K562 (cell line): ENCODE results near the gene WDR90. TPM values are rescaled to one million over a fixed set of nuclear protein-coding genes. Genes with fewer than 3 reads are reported as not detected.

Experiments used
- ATAC-seq: fragments of 200-7000 bp; cut with Tn5 transposase; 3 replicates; pipeline ENCODE4 v1.9.1; 2020; ENCODE audit warnings: moderate library complexity
- BruUV-seq: library from RNA; stranded (reverse); fragments of 400-500 nt; replicated peaks from 2 replicates; lab custom pipeline; 2021; lab: Mats Ljungman, UMichigan
- CTCF ChIA-PET: fragments of 300-600 bp; formaldehyde crosslinking; extraction: SDS; loops from one replicate; lab custom pipeline; 2021; ENCODE audit warnings: low intra/inter-chr PET ratio; lab: Yijun Ruan, JAX
- POLR2A ChIA-PET: fragments of 300-600, 350-650 bp; sonication (Branson Sonifier 250); formaldehyde crosslinking; extraction: SDS; loops from one replicate; lab custom pipeline; 2021; ENCODE audit warnings: antibody characterized with exemption, inconsistent platforms; lab: Yijun Ruan, JAX
- DNase-seq, 4 experiments: peaks; one replicate each; pipeline versions ENCODE4 v3.0.0 to v3.0.0-alpha.2; 2011 to 2018; ENCODE audit warnings: low spot score in 3 of 4, mixed read lengths in 3 of 4; ENCODE audit errors: extremely low read depth in 1 of 4
- FAIRE-seq: peaks from 2 replicates; lab custom pipeline; 2011; peaks lifted over from hg19 to GRCh38; lab: Jason Lieb, UNC
- H2AFZ ChIP-seq: 2 replicates; pipeline ENCODE4 v1.6.0; 2011; ENCODE audit warnings: low read depth, low read length, control low read depth, inconsistent platforms
- H3K27ac ChIP-seq: fragments of 200-600 bp; 3 replicates; pipeline ENCODE4 v1.8.0; 2011; ENCODE audit warnings: low read depth, mild to moderate bottlenecking, control low read depth, inconsistent platforms, low read length, moderate library complexity, mixed read lengths; ENCODE audit errors: extremely low read depth
- H3K27me3 ChIP-seq, 2 experiments: fragments of 300-600 bp in 1 of 2; 2 replicates in 1 of 2; 3 replicates in 1 of 2; pipeline versions ENCODE4 v1.6.0 to v1.8.0; 2011; ENCODE audit warnings: inconsistent platforms in 2 of 2, low read length in 2 of 2, mild to moderate bottlenecking in 1 of 2, mixed read lengths in 1 of 2, moderate library complexity in 1 of 2; ENCODE audit not compliant: control insufficient read depth in 2 of 2, insufficient read depth in 2 of 2
- H3K36me3 ChIP-seq: fragments of 300-600 bp; 3 replicates; pipeline ENCODE4 v1.8.0; 2011; ENCODE audit warnings: mild to moderate bottlenecking, low read length, inconsistent platforms; ENCODE audit not compliant: control insufficient read depth, insufficient read depth
- H3K4me1 ChIP-seq, 2 experiments: fragments of 200-600 bp in 1 of 2; replicated peaks in 1 of 2; 2 replicates in 1 of 2; 3 replicates in 1 of 2; pipeline versions ENCODE4 v1.5.1 to v1.8.0; 2011; ENCODE audit warnings: inconsistent platforms in 2 of 2, low read length in 2 of 2, mild to moderate bottlenecking in 1 of 2, mixed read lengths in 1 of 2, moderate library complexity in 1 of 2; ENCODE audit not compliant: control insufficient read depth in 2 of 2, insufficient read depth in 2 of 2
- H3K4me2 ChIP-seq: 2 replicates; pipeline ENCODE4 v1.6.1; 2011; ENCODE audit warnings: low read length, control low read depth, inconsistent platforms, mixed read lengths; ENCODE audit not compliant: insufficient read depth
- H3K4me3 ChIP-seq: fragments of 200-600 bp; sonication (generic), shearing (Covaris generic); 2 replicates; pipeline ENCODE4 v1.5.1; 2016; ENCODE audit warnings: control low read depth, inconsistent platforms
- H3K79me2 ChIP-seq: fragments of 200-600 bp; 3 replicates; pipeline ENCODE4 v1.8.0; 2011; ENCODE audit warnings: low read length, inconsistent platforms; ENCODE audit not compliant: control insufficient read depth, insufficient read depth
- H3K9ac ChIP-seq, 2 experiments: 2 replicates each; pipeline versions ENCODE4 v1.6.0 to v1.6.1; 2011; ENCODE audit warnings: low read depth in 2 of 2, low read length in 2 of 2, control low read depth in 1 of 2, inconsistent platforms in 1 of 2, mild to moderate bottlenecking in 1 of 2, mixed read lengths in 1 of 2; ENCODE audit not compliant: insufficient read depth in 1 of 2
- H3K9me1 ChIP-seq: one replicate; pipeline ENCODE4 v1.6.0; 2011; ENCODE audit warnings: inconsistent platforms, mild to moderate bottlenecking, low read length, moderate library complexity; ENCODE audit not compliant: control insufficient read depth, insufficient read depth
- H3K9me3 ChIP-seq: replicated peaks from 2 replicates; pipeline ENCODE4 v1.5.1; 2011; ENCODE audit warnings: low read depth, low read length, inconsistent platforms; ENCODE audit not compliant: control insufficient read depth, insufficient read depth
- H4K20me1 ChIP-seq: replicated peaks from 2 replicates; pipeline ENCODE4 v1.6.1; 2011; ENCODE audit warnings: low read length, inconsistent platforms, mixed read lengths; ENCODE audit not compliant: control insufficient read depth, insufficient read depth
- ARID3B ChIP-seq: fragments of 250-450 bp; sonication (Bioruptor Pico); IDR thresholded peaks from 2 replicates; pipeline ENCODE4 v1.4.0; 2020; ENCODE audit warnings: borderline replicate concordance
- BDP1 ChIP-seq: IDR thresholded peaks from 3 replicates; pipeline ENCODE4 v1.6.1; 2011; ENCODE audit not compliant: insufficient read length, insufficient read depth
- BMI1 ChIP-seq: fragments of 150-350 bp; IDR thresholded peaks from 2 replicates; pipeline ENCODE4 v1.6.1; 2014; ENCODE audit warnings: low read length
- CBFA2T3 ChIP-seq: fragments of 450-650 bp; IDR thresholded peaks from 2 replicates; pipeline ENCODE4 v1.6.1; 2017
- CC2D1A ChIP-seq: fragments of 450-650 bp; IDR thresholded peaks from 2 replicates; pipeline ENCODE4 v1.6.1; 2017; ENCODE audit warnings: mild to moderate bottlenecking
- FIP1L1 ChIP-seq: fragments of 200-400 bp; formaldehyde crosslinking; IDR thresholded peaks from 2 replicates; pipeline ENCODE4 v1.6.1; 2018; ENCODE audit warnings: mild to moderate bottlenecking, low read depth, low read length; ENCODE audit not compliant: poor library complexity, severe bottlenecking
- GATA2 ChIP-seq: sonication (generic); formaldehyde crosslinking; IDR thresholded peaks from 2 replicates; pipeline ENCODE4 v1.4.0; 2020; ENCODE audit warnings: mild to moderate bottlenecking, missing genetic modification reagents
- ID3 ChIP-seq, 2 experiments: fragments of 250-450 bp in 1 of 2; fragments of 450-650 bp in 1 of 2; sonication (Bioruptor Pico) in 1 of 2; IDR thresholded peaks; 2 replicates each; pipeline versions ENCODE4 v1.6.1 to v1.8.0; 2016 to 2021; ENCODE audit warnings: mild to moderate bottlenecking in 2 of 2, moderate library complexity in 2 of 2, missing compliant biosample characterization in 1 of 2, missing genetic modification characterization in 1 of 2
- ILF3 ChIP-seq: fragments of 450-650 bp; IDR thresholded peaks from 2 replicates; pipeline ENCODE4 v1.6.1; 2018; ENCODE audit warnings: antibody characterized with exemption, mild to moderate bottlenecking, moderate library complexity, borderline replicate concordance
- L3MBTL2 ChIP-seq: fragments of 450-650 bp; IDR thresholded peaks from 2 replicates; pipeline ENCODE4 v1.6.1; 2016; ENCODE audit warnings: mild to moderate bottlenecking, moderate library complexity
- PCBP1 ChIP-seq: fragments of 200-400 bp; formaldehyde crosslinking; IDR thresholded peaks from 2 replicates; pipeline ENCODE4 v1.6.1; 2018; ENCODE audit warnings: mild to moderate bottlenecking, low read depth, low read length; ENCODE audit not compliant: poor library complexity, severe bottlenecking
- RBFOX2 ChIP-seq: fragments of 200-400 bp; formaldehyde crosslinking; IDR thresholded peaks from 2 replicates; pipeline ENCODE4 v1.6.1; 2017; ENCODE audit warnings: low read depth, mild to moderate bottlenecking, low read length, moderate library complexity
- RBM39 ChIP-seq: fragments of 200-400 bp; formaldehyde crosslinking; optimal IDR thresholded peaks from 2 replicates; pipeline ENCODE3; 2018; ENCODE audit warnings: low read depth, low read length
- RFX1 ChIP-seq: fragments of 450-650 bp; IDR thresholded peaks from 2 replicates; pipeline ENCODE4 v1.6.1; 2016; ENCODE audit warnings: mild to moderate bottlenecking, moderate library complexity
- SUPT5H ChIP-seq: fragments of 450-650 bp; IDR thresholded peaks from 2 replicates; pipeline ENCODE4 v1.6.1; 2016
- ZNF584 ChIP-seq: fragments of 200-800 bp; sonication (Bioruptor generic); IDR thresholded peaks from 2 replicates; pipeline ENCODE4 v1.6.1; 2016; ENCODE audit warnings: low read depth, mild to moderate bottlenecking, missing genetic modification characterization, missing compliant biosample characterization
- WGBS: fragments of 100-300 bp; shearing (Covaris generic); methylation state at CpG from one replicate; pipeline ENCODE4 v1.1.6; 2016; ENCODE audit warnings: low coverage, mixed read lengths; ENCODE audit not compliant: insufficient coverage; ENCODE audit errors: missing lambda C conversion rate; 5-methylcytosine and 5-hydroxymethylcytosine counted together
- in situ Hi-C: fragments of 300-500 bp; cut with MboI; formaldehyde crosslinking; loops from 4 replicates; pipeline ENCODE4 v1.15.0; 2018; ENCODE audit warnings: inconsistent platforms, mixed read lengths
- intact Hi-C: fragments of 100-400 bp; cut with micrococcal nuclease; formaldehyde crosslinking; loops from 2 replicates; pipeline ENCODE4 v1.14.2; 2022
- polyA plus RNA-seq, 8 experiments: library from polyadenylated mRNA; depleted of rRNA in 4 of 8; stranded (reverse) in 5 of 8; unstranded in 3 of 8; fragments of >200 nt; fragmentation: Nextera tagmentation in 2 of 8; fragmentation: Illumina TruSeq in 1 of 8; extraction: Ambion mirVana in 2 of 8; extraction: Trizol in 1 of 8; gene quantifications; 2 replicates each; pipeline versions ENCODE4 v1.2.1 to v1.2.3, GENCODE V29; 2011 to 2014; ENCODE audit warnings: inconsistent platforms in 1 of 8, missing spikeins in 1 of 8
- total RNA-seq, 7 experiments: library from RNA; depleted of rRNA in 6 of 7; stranded (reverse); fragments of >200 nt in 6 of 7; fragmentation: Illumina TruSeq in 2 of 7; extraction: Trizol in 2 of 7; gene quantifications; 2 replicates each; pipeline versions ENCODE4 v1.2.1 to v1.2.3, GENCODE V29; 2011 to 2021; ENCODE audit warnings: low replicate concordance in 1 of 7
- TF ChIP-seq, protein P1 (sequence below): fragments of 450-650 bp; IDR thresholded peaks from 2 replicates; pipeline ENCODE4 v1.6.1; 2014; ENCODE audit warnings: low read depth, mild to moderate bottlenecking, moderate library complexity, borderline replicate concordance
- TF ChIP-seq, protein P2 (sequence below), 2 experiments: IDR thresholded peaks; 2 replicates each; pipeline ENCODE4 v1.6.1; 2011; ENCODE audit warnings: borderline replicate concordance in 1 of 2, control low read depth in 1 of 2, low read depth in 1 of 2, low read length in 1 of 2, mild to moderate bottlenecking in 1 of 2, mixed read lengths in 1 of 2, moderate library complexity in 1 of 2; ENCODE audit not compliant: insufficient read depth in 1 of 2, insufficient read length in 1 of 2, poor library complexity in 1 of 2, severe bottlenecking in 1 of 2; ENCODE audit errors: extremely low read depth in 1 of 2

The WDR90 gene
- total and polyA plus RNA-seq, 9 of the 15 experiments (the other 6 are each of a cell fraction or from before 2014, with no cell fraction given) = 0.44 to 12.6 (median 3.3) TPM

- no peak overlapping the region for H3K4me2 ChIP-seq
- H3K79me2 ChIP-seq = peaks cover 18% of the 10 kb centered on the region
- H3K9ac ChIP-seq = peak overlapping the region in 1 of 2 experiments; percentile 99; a peak in 2 of 4 replicates
- in situ Hi-C loops = no loop called here
- DNase-seq = no peak
- FAIRE-seq = no peak
- ChIA-PET CTCF (no interaction called here), POLR2A (interaction anchor here (0.6 kb wide), 1 partner anchor 1398 kb away, joined by 4 read pairs; no protein-coding TSS in a partner anchor)
- peaks cover 25% of the 10 kb centered on the region; the same call in 1 of the 3 replicates for H3K36me3 ChIP-seq
- no peak overlapping the region for H3K27ac ChIP-seq
- no TSS peak for BruUV-seq
- H3K27me3 ChIP-seq = no peaks in the 10 kb centered on the region
- H3K9me3 ChIP-seq = no peaks in the 10 kb centered on the region
- H3K4me3 ChIP-seq = no peak overlapping the region
- intact Hi-C loops = no loop called here
- ATAC-seq = no peak
- WGBS = 87% methylated on average over 17 of the region's 22 CpGs
- H3K4me1 ChIP-seq = peaks cover 30 to 93% of the 10 kb centered on the region in 2 experiments
- H4K20me1 ChIP-seq = no peaks in the 10 kb centered on the region
- H2AFZ ChIP-seq = no peak overlapping the region
- H3K9me1 ChIP-seq = no peaks in the 10 kb centered on the region
- TF ChIP-seq BDP1 (no peak), RFX1 (no peak), ILF3 (no peak), RBM39 (no peak), ID3 (CRISPR knock-in tag; IDR thresholded peaks at IDR 0.05) (no peak), ID3 (tag; IDR thresholded peaks at IDR 0.05) (no peak), RBFOX2 (peak; percentile 8; the same call in 1 of the 2 replicates), PCBP1 (no peak), FIP1L1 (peak; percentile 4), SUPT5H (no peak), GATA2 (no peak), L3MBTL2 (no peak), BMI1 (no peak), ZNF584 (CRISPR knock-in tag) (no peak), ARID3B (no peak), CC2D1A (no peak), CBFA2T3 (no peak)
- TF ChIP-seq, protein P1, sequence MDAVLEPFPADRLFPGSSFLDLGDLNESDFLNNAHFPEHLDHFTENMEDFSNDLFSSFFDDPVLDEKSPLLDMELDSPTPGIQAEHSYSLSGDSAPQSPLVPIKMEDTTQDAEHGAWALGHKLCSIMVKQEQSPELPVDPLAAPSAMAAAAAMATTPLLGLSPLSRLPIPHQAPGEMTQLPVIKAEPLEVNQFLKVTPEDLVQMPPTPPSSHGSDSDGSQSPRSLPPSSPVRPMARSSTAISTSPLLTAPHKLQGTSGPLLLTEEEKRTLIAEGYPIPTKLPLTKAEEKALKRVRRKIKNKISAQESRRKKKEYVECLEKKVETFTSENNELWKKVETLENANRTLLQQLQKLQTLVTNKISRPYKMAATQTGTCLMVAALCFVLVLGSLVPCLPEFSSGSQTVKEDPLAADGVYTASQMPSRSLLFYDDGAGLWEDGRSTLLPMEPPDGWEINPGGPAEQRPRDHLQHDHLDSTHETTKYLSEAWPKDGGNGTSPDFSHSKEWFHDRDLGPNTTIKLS = no peak
- TF ChIP-seq, protein P2, sequence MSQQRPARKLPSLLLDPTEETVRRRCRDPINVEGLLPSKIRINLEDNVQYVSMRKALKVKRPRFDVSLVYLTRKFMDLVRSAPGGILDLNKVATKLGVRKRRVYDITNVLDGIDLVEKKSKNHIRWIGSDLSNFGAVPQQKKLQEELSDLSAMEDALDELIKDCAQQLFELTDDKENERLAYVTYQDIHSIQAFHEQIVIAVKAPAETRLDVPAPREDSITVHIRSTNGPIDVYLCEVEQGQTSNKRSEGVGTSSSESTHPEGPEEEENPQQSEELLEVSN (IDR thresholded peaks at IDR 0.05; ENCODE audit: borderline replicate concordance in 1 of 2, extremely low read depth in 1 of 2, insufficient read depth in 1 of 2, insufficient read length in 1 of 2, low read depth in 1 of 2, low read length in 1 of 2, poor library complexity in 1 of 2, severe bottlenecking in 1 of 2) = no peak
Observed at GRCh38 chr16:634051-634670, 15.0 kb upstream of the WDR90 start.
